Mesendoderm (in vitro differentiated cells): Measurements from ENCODE around the gene TF.

Experiments
- DNase-seq: peaks from one replicate; pipeline ENCODE4 v3.0.0; 2013
- H2AK5ac ChIP-seq: 2 replicates; pipeline ENCODE4 v1.6.1; 2013; ENCODE audit warnings: low read length, inconsistent platforms
- H2BK120ac ChIP-seq: 2 replicates; pipeline ENCODE4 v1.6.1; 2013; ENCODE audit warnings: low read depth, mild to moderate bottlenecking, low read length, moderate library complexity, mixed read lengths
- H2BK15ac ChIP-seq: replicated peaks from 2 replicates; pipeline ENCODE4 v1.6.1; 2013; ENCODE audit warnings: low read depth, mild to moderate bottlenecking, moderate library complexity
- H2BK5ac ChIP-seq: 2 replicates; pipeline ENCODE4 v1.6.1; 2013; ENCODE audit warnings: low read length, inconsistent platforms
- H3K18ac ChIP-seq: 2 replicates; pipeline ENCODE4 v1.6.1; 2013; ENCODE audit warnings: mild to moderate bottlenecking, low read length, mixed read lengths
- H3K23ac ChIP-seq: one replicate; pipeline ENCODE4 v1.6.1; 2013; ENCODE audit warnings: low read length
- H3K27ac ChIP-seq: 2 replicates; pipeline ENCODE4 v1.5.1; 2013; ENCODE audit warnings: low read depth, mild to moderate bottlenecking, inconsistent platforms, low read length, moderate library complexity
- H3K27me3 ChIP-seq: 2 replicates; pipeline ENCODE4 v1.6.1; 2013; ENCODE audit warnings: low read length, control low read depth, mild to moderate bottlenecking, inconsistent platforms; ENCODE audit not compliant: insufficient read depth, poor library complexity
- H3K36me3 ChIP-seq: 2 replicates; pipeline ENCODE4 v1.6.1; 2013; ENCODE audit warnings: low read length, inconsistent platforms; ENCODE audit not compliant: control insufficient read depth, insufficient read depth
- H3K4ac ChIP-seq: one replicate; pipeline ENCODE4 v1.6.1; 2013; ENCODE audit warnings: low read depth, mild to moderate bottlenecking, low read length, moderate library complexity
- H3K4me1 ChIP-seq: 2 replicates; pipeline ENCODE4 v1.6.1; 2013; ENCODE audit warnings: low read depth, low read length, inconsistent platforms; ENCODE audit not compliant: control insufficient read depth
- H3K4me2 ChIP-seq: 2 replicates; pipeline ENCODE4 v1.6.1; 2013; ENCODE audit warnings: low read length
- H3K4me3 ChIP-seq: 2 replicates; pipeline ENCODE4 v1.5.1; 2013; ENCODE audit warnings: mild to moderate bottlenecking, low read length
- H3K56ac ChIP-seq: one replicate; pipeline ENCODE4 v1.6.1; 2013; ENCODE audit warnings: low read length
- H3K79me1 ChIP-seq: 2 replicates; pipeline ENCODE4 v1.6.1; 2013; ENCODE audit warnings: low read length, inconsistent platforms
- H3K79me2 ChIP-seq: 2 replicates; pipeline ENCODE4 v1.6.1; 2013; ENCODE audit warnings: mild to moderate bottlenecking, low read length; ENCODE audit not compliant: control insufficient read depth, insufficient read depth
- H3K9ac ChIP-seq: 2 replicates; pipeline ENCODE4 v1.6.1; 2013; ENCODE audit warnings: low read length, inconsistent platforms
- H4K5ac ChIP-seq: one replicate; pipeline ENCODE4 v1.6.1; 2013; ENCODE audit warnings: low read length
- H4K8ac ChIP-seq: one replicate; pipeline ENCODE4 v1.6.1; 2013; ENCODE audit warnings: low read depth, mild to moderate bottlenecking, control low read depth, low read length, moderate library complexity
- WGBS: extraction: QIAGEN DNeasy Blood & Tissue Kit; methylation state at CpG from one replicate; pipeline ENCODE4 v1.1.7; 2013; ENCODE audit warnings: low lambda C conversion rate, missing lambda C conversion rate; ENCODE audit not compliant: insufficient coverage; ENCODE audit errors: extremely low coverage; 5-methylcytosine and 5-hydroxymethylcytosine counted together

The TF gene

DNA sequence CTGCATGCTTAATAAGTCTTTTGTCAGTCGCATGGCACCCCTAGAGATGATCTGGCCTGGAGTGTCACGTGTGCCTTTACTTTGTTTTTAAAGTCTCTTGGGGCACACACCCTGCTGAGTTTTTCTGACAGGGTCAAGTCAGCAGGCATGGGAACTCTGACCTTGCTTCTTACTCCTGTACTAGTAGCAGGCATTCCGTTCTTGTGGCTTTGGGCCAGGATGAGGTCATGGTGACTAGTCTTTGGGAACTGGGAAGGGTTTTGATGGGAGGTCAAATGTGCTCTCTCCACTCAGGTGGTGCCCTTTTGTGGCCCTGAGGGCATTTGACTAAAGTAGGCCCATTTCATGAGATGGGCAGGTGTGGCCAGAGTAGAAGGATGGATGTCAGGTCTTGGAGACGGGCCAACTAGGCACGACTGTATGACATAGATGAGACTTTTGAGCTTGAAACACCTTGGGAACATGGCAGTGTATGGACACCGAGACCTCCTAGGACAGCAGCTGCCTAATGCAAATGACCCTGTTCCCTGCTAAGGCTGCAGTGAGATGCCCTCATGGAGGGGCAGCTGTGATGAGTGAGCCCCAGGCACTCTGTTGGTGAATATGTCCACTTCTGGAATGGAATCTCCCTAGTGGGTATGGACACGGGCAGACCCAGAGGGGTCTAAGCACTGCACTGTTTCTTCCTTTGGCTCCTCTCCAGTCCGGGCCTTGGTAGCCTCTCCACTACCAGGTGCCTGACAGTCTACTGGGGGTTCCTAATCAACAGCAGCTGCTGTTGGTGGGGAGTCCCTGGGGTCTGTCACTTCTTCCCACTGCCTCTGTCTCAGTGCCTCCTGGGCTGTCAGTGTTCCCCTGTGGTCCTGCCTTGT, 75.8 kb downstream of the TF start:
- Histone ChIP-seq H3K27ac (no peak overlapping the region), H3K4me2 (no peak overlapping the region), H3K56ac (no peak overlapping the region), H3K23ac (no peak overlapping the region), H3K36me3 (peaks cover 5% of the 10 kb centered on the region), H3K9ac (no peak overlapping the region), H4K8ac (no peak overlapping the region), H3K4ac (no peak overlapping the region), H3K79me1 (no peaks in the 10 kb centered on the region), H3K4me1 (peaks cover 4% of the 10 kb centered on the region), H3K79me2 (no peaks in the 10 kb centered on the region), H3K18ac (no peak overlapping the region), H3K27me3 (no peaks in the 10 kb centered on the region), H4K5ac (no peak overlapping the region), H2AK5ac (no peak overlapping the region), H2BK15ac (no peak overlapping the region), H2BK120ac (no peak overlapping the region), H2BK5ac (no peak overlapping the region), H3K4me3 (no peak overlapping the region)
- peak; percentile 89 for DNase-seq
- whole genome bisulfite sequencing, result no CpG with 5 or more reads among the region's 8 CpGs

DNA sequence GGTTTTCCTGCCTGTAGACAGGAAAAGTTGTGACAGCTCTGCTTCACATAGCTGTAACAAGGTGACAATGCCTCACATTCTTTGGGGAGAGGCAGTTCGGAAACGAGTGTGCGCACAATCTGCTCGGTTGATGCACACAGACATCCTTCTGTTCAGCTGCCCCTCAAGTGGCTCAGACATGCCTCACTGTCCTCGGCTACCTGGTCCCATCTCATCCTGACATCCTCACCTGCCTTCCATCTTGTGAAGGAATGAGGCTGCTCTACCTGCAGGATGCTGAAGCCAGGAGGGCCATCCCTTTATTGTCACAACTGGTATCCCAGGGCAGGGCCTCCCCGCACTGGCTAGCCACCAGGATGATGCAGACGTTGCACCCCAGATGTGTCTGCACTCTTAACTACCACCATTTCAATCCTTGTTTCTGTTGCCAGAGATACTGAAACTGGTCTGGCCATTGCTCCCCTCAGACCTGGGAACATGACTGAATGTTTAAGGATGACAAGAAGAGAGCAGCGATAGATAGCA, 78.8 kb downstream of the TF start:
- Histone ChIP-seq H2BK120ac (no peak overlapping the region), H3K4me2 (no peak overlapping the region), H3K9ac (no peak overlapping the region), H3K23ac (no peak overlapping the region), H4K5ac (no peak overlapping the region), H3K4me3 (no peak overlapping the region), H3K27me3 (no peaks in the 10 kb centered on the region), H3K36me3 (peaks cover 2% of the 10 kb centered on the region), H3K18ac (no peak overlapping the region), H2AK5ac (no peak overlapping the region), H3K79me2 (no peaks in the 10 kb centered on the region), H2BK15ac (no peak overlapping the region), H4K8ac (no peak overlapping the region), H2BK5ac (no peak overlapping the region), H3K27ac (no peak overlapping the region), H3K56ac (no peak overlapping the region), H3K79me1 (no peaks in the 10 kb centered on the region), H3K4ac (no peak overlapping the region), H3K4me1 (peaks cover 4% of the 10 kb centered on the region)
- no peak for DNase-seq
- no CpG with 5 or more reads among the region's 8 CpGs for WGBS

DNA sequence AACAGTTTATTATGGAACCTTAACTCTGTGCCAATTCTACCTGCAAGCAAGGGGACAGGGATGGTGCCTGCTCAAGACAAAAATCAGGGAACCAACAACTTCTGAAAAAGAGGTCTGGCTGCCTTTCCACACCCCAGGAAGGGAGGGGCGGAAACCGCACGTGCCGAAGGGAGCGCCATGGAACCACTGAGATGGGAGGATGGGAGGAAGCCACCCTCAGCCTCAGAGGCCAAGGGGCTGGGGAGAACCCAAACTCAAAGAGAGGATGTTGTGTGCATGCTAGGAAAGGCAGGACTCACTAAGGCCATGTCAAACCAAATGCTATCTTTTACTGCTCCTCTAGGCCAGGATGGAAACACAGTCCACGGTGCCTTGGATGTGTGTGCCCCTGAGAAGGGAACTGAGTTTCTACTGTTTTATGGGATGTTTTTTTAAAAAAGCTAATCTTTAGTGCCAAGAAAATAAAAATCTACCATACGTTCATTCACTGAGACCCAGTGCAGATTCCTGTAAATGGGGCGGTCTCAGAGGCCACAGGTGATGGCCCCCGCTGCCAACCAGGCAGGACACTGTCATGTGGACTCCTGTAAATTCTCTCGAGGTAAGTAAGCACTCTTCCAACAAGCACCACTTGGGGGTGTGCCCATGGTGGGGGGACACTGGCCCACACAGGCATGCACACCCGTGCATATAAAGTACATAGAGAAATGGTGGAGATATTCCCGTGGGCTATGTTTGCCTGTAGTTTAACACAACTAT, 80.0 kb downstream of the TF start:
- DNase-seq, result no peak
- H2BK5ac ChIP-seq, result no peak overlapping the region

DNA sequence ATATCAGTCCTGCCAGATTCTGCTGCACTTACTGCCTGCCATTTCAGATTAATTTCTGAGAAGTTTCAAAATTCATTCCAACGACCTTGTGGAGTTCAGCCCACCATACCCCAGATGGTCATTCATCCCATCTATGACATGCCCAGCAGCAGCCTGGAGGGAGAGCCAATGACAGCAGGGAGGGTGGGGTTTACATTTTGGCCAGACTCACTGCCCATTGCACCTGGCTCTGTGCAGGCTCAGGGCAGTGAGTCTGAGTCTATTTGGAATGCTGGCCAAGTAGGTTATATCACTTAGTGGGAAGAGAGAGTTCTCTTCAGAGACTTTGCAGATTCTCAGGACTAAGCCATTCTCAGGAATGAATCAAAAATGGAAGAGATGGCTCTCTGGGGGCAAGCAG, 80.9 kb downstream of the TF start:
- Histone ChIP-seq H4K5ac (no peak overlapping the region), H2BK120ac (no peak overlapping the region), H3K23ac (no peak overlapping the region), H3K56ac (no peak overlapping the region), H3K36me3 (no peaks in the 10 kb centered on the region), H3K4me3 (no peak overlapping the region), H3K79me1 (no peaks in the 10 kb centered on the region), H3K4me2 (no peak overlapping the region), H2BK5ac (no peak overlapping the region), H3K79me2 (no peaks in the 10 kb centered on the region), H3K27ac (no peak overlapping the region), H3K4me1 (peaks cover 4% of the 10 kb centered on the region), H3K18ac (no peak overlapping the region), H3K27me3 (no peaks in the 10 kb centered on the region), H2BK15ac (no peak overlapping the region), H2AK5ac (no peak overlapping the region), H3K9ac (no peak overlapping the region), H3K4ac (no peak overlapping the region), H4K8ac (no peak overlapping the region)
- no CpG with 5 or more reads among the region's 1 CpG for WGBS
- no peak for DNase-seq

More for the DNA sequence above, 80.0 kb downstream of the TF start:
- no peak overlapping the region for H3K27ac ChIP-seq
- no peak overlapping the region for H3K4ac ChIP-seq
- H4K8ac ChIP-seq, result no peak overlapping the region
- no peak overlapping the region for H3K4me3 ChIP-seq
- peaks cover 4% of the 10 kb centered on the region for H3K4me1 ChIP-seq
- no peak overlapping the region for H4K5ac ChIP-seq
- H2BK15ac ChIP-seq, result no peak overlapping the region
- no peak overlapping the region for H2AK5ac ChIP-seq
- H3K18ac ChIP-seq, result no peak overlapping the region
- H3K56ac ChIP-seq, result no peak overlapping the region
- no peak overlapping the region for H2BK120ac ChIP-seq
- no peak overlapping the region for H3K23ac ChIP-seq
- H3K27me3 ChIP-seq, result no peaks in the 10 kb centered on the region
- H3K79me1 ChIP-seq, result no peaks in the 10 kb centered on the region
- H3K9ac ChIP-seq, result no peak overlapping the region
- no CpG with 5 or more reads among the region's 12 CpGs for WGBS
- no peak overlapping the region for H3K4me2 ChIP-seq
- H3K36me3 ChIP-seq, result no peaks in the 10 kb centered on the region
- no peaks in the 10 kb centered on the region for H3K79me2 ChIP-seq

DNA sequence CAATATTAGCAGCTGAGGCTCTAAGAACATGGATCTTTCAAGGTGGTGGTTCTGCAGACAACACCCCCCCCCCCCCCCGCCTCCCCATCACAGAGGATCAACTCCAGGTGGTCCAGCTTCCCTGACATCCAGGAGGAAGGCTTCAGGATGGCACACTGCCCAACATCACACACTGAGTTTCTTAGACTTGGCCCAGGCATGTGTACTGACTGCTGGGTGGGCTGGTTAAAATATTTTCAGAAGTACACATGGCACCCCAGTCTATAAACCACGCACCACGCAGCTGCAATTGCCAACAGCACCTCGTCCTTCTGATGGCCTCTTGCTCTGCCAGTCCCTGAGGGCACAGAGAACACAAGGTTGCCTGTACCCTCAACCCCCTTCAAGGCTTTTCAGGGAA, 81.5 kb downstream of the TF start:
- no peaks in the 10 kb centered on the region for H3K36me3 ChIP-seq
- H2AK5ac ChIP-seq, result no peak overlapping the region
- H3K9ac ChIP-seq, result no peak overlapping the region
- H3K18ac ChIP-seq, result no peak overlapping the region
- no CpG with 5 or more reads among the region's 4 CpGs for WGBS
- H3K4ac ChIP-seq, result no peak overlapping the region
- no peak overlapping the region for H3K27ac ChIP-seq
- H3K4me3 ChIP-seq, result no peak overlapping the region
- no peak overlapping the region for H3K56ac ChIP-seq
- no peaks in the 10 kb centered on the region for H3K79me1 ChIP-seq
- no peak overlapping the region for H2BK15ac ChIP-seq
- DNase-seq, result no peak
- no peak overlapping the region for H4K5ac ChIP-seq
- no peaks in the 10 kb centered on the region for H3K79me2 ChIP-seq
- H2BK120ac ChIP-seq, result no peak overlapping the region
- H3K4me2 ChIP-seq, result no peak overlapping the region
- H3K23ac ChIP-seq, result no peak overlapping the region
- H4K8ac ChIP-seq, result no peak overlapping the region
- H3K4me1 ChIP-seq, result peaks cover under 1% of the 10 kb centered on the region
- H2BK5ac ChIP-seq, result no peak overlapping the region
- no peaks in the 10 kb centered on the region for H3K27me3 ChIP-seq
